Thoracic aorta (tissue), 2 donors: ENCODE measurements around the gene PANK1. TPM values are rescaled to one million over a fixed set of nuclear protein-coding genes. Genes with fewer than 3 reads are reported as not detected.
A peak's percentile ranks its signal among the peaks of the same experiment; 100 is the strongest.

Experiments
- ATAC-seq: fragments of 150-250 bp; one replicate; pipeline ENCODE4 v1.8.0; 2017; ENCODE audit warnings: low read depth; ENCODE audit not compliant: insufficient number of reproducible peaks, low FRiP score
- DNase-seq: peaks from one replicate; pipeline ENCODE4 v3.0.0-alpha.2; 2020; ENCODE audit warnings: low spot score
- H3K27ac ChIP-seq, 2 donors: fragments of 200-600 bp; sonication (generic); 1 replicate in 1 of 2; 2 replicates in 1 of 2; pipeline ENCODE4 v1.5.1; 2016; ENCODE audit warnings: mild to moderate bottlenecking in 2 of 2, moderate library complexity in 2 of 2
- H3K27me3 ChIP-seq: fragments of 200-600 bp; sonication (generic); replicated peaks from 2 replicates; pipeline ENCODE4 v1.6.0; 2016; ENCODE audit warnings: mild to moderate bottlenecking; ENCODE audit not compliant: insufficient read depth
- H3K36me3 ChIP-seq: fragments of 200-600 bp; sonication (generic); one replicate; pipeline ENCODE4 v1.5.1; 2016
- H3K4me1 ChIP-seq, 2 donors: fragments of 200-600 bp; sonication (generic); 1 replicate in 1 of 2; 2 replicates in 1 of 2; pipeline versions ENCODE4 v1.5.1 to v1.6.0; 2016; ENCODE audit warnings: low read depth in 2 of 2, mild to moderate bottlenecking in 1 of 2; ENCODE audit not compliant: control insufficient read depth in 1 of 2
- H3K4me3 ChIP-seq: fragments of 200-600 bp; sonication (generic); 2 replicates; pipeline ENCODE4 v1.5.1; 2016; ENCODE audit warnings: mild to moderate bottlenecking
- H3K9me3 ChIP-seq: fragments of 200-600 bp; sonication (generic); 2 replicates; pipeline ENCODE4 v1.5.1; 2016
- total RNA-seq, 2 donors: library from RNA; depleted of rRNA; stranded (reverse); fragments of >200 nt; gene quantifications; one replicate each; pipeline versions ENCODE4 v1.1.0 to v1.2.3, GENCODE V29; 2016
- TF ChIP-seq, protein P1 (sequence below): fragments of 200-600 bp; sonication (generic); IDR thresholded peaks from one replicate; pipeline ENCODE4 v1.5.1; 2019; ENCODE audit warnings: antibody characterized with exemption

Gene PANK1
- total RNA-seq, 2 donors from 2014 or later, result 0.95 to 5.5 TPM

- no peak overlapping the region for H3K4me3 ChIP-seq
- no peaks in the 10 kb centered on the region for H3K4me1 ChIP-seq
- TF ChIP-seq, protein P1, sequence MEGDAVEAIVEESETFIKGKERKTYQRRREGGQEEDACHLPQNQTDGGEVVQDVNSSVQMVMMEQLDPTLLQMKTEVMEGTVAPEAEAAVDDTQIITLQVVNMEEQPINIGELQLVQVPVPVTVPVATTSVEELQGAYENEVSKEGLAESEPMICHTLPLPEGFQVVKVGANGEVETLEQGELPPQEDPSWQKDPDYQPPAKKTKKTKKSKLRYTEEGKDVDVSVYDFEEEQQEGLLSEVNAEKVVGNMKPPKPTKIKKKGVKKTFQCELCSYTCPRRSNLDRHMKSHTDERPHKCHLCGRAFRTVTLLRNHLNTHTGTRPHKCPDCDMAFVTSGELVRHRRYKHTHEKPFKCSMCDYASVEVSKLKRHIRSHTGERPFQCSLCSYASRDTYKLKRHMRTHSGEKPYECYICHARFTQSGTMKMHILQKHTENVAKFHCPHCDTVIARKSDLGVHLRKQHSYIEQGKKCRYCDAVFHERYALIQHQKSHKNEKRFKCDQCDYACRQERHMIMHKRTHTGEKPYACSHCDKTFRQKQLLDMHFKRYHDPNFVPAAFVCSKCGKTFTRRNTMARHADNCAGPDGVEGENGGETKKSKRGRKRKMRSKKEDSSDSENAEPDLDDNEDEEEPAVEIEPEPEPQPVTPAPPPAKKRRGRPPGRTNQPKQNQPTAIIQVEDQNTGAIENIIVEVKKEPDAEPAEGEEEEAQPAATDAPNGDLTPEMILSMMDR, result no peak
- H3K9me3 ChIP-seq, result no peaks in the 10 kb centered on the region
- ATAC-seq (no peak), DNase-seq (no peak)
- no peak overlapping the region for H3K27ac ChIP-seq
- no peaks in the 10 kb centered on the region for H3K27me3 ChIP-seq
- no peaks in the 10 kb centered on the region for H3K36me3 ChIP-seq
Observed at GRCh38 chr10:89543841-89544240, 101.2 kb downstream of the PANK1 start.

GRCh38 chr10:89540420-89540949 is 104.6 kb downstream of the PANK1 start:
- H3K9me3 ChIP-seq, result no peaks in the 10 kb centered on the region
- H3K36me3 ChIP-seq, result no peaks in the 10 kb centered on the region
- TF ChIP-seq, protein P1, result no peak
- no peaks in the 10 kb centered on the region for H3K27me3 ChIP-seq
- H3K27ac ChIP-seq, result no peak overlapping the region
- no peak for DNase-seq
- no peak overlapping the region for H3K4me3 ChIP-seq
- peaks cover 2 to 5% of the 10 kb centered on the region in 2 donors for H3K4me1 ChIP-seq
- ATAC-seq, result no peak

GRCh38 chr10:89537364-89537763 is 107.7 kb downstream of the PANK1 start:
- peaks cover 12 to 13% of the 10 kb centered on the region in 2 donors for H3K4me1 ChIP-seq
- TF ChIP-seq, protein P1, result no peak
- DNase-seq (no peak), ATAC-seq (no peak)
- no peak overlapping the region for H3K4me3 ChIP-seq
- no peak overlapping the region for H3K27ac ChIP-seq
- no peaks in the 10 kb centered on the region for H3K36me3 ChIP-seq
- no peaks in the 10 kb centered on the region for H3K9me3 ChIP-seq
- peaks cover 9% of the 10 kb centered on the region for H3K27me3 ChIP-seq

DNA sequence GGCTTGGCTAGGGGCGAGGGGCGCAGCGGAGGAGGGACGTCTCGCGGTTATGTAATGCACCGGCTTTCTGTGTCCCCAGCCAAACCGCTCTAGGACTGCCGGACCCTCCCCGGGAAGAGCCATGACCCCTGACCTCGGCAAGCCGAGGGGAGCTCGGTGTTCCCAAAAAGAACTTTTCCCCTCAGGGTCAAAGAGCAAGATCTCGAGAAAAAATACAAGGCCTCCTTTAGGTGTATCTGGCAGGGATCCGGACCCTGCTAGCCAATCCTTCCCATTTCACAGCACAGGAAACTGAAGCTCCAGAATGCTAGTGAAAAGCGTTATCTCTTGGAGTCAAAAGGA is 109.1 kb downstream of the PANK1 start:
- H3K36me3 ChIP-seq, result no peaks in the 10 kb centered on the region
- peaks cover 9% of the 10 kb centered on the region for H3K27me3 ChIP-seq
- TF ChIP-seq, protein P1, result no peak
- DNase-seq (no peak), ATAC-seq (no peak)
- H3K4me3 ChIP-seq, result peak overlapping the region; percentile 69
- no peaks in the 10 kb centered on the region for H3K9me3 ChIP-seq
- no peak overlapping the region for H3K27ac ChIP-seq
- peaks cover 12 to 13% of the 10 kb centered on the region in 2 donors for H3K4me1 ChIP-seq

DNA sequence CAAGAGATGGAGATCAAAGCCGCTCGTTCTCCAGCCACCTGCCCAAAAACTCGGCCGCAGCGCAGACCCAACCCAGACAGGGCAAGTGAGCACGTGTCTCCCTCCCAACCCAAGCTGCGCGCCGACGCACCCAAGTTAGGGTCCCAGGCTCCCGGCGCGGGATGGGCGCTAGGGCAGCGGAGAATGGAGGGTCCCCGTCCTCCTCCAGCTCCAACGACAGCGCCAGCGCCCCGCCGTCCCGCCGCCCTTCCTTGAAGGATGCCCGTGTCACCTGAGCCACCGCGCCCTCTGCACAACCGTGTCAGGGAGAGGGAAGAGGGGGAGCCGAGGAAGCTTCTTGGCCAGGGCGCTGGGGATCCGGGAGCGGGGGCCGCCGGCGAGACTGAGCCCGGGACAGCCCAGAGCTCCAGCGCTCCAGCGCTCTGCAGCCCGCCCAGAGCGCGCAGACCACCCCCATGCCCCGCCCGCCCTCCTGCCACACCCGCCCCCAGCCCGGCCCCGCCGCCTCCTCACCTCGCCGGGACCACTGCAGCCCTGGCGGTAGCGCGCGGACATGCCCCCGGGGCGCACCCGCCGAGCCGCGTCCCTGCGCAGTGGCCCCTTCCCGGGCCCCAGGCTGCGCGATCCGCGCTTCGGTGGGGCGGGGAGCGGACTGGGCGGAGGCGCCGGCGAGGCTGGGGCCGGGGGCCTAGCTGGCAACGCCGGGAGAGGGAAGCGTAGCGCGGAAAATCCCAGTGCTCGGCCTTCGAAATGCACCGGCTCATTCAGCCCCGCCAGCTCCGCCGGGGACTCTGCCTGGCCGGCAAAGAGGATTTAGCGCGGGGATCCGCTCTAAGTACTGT is 109.7 kb downstream of the PANK1 start, which contains the start of gene SLC16A12:
SLC16A12 (minus strand) TSS at position 424 of the 842 bp plus-strand sequence. CDS start 73,016 bp downstream, outside the sequence.
- H3K9me3 ChIP-seq, result no peaks in the 10 kb centered on the region
- no peak for ATAC-seq
- no peak within 1 kb of the TSS for H3K27ac ChIP-seq
- no peak for DNase-seq
- TF ChIP-seq, protein P1, result peak; percentile 25
- peaks cover 12 to 13% of the 10 kb centered on the region in 2 donors for H3K4me1 ChIP-seq
- peaks cover 9% of the 10 kb centered on the region for H3K27me3 ChIP-seq
- peak within 1 kb of the TSS; percentile 69 for H3K4me3 ChIP-seq
- no peaks in the 10 kb centered on the region for H3K36me3 ChIP-seq
